Body of pancreas (tissue), 4 donors: ENCODE results near the gene RANBP1. TPM values are rescaled to one million over a fixed set of nuclear protein-coding genes. Genes with fewer than 3 reads are reported as not detected.

Source experiments
- ATAC-seq: fragments of 150-250 bp; one replicate; pipeline ENCODE4 v1.9.1; 2016
- DNase-seq, 4 donors: peaks; one replicate each; pipeline ENCODE4 v3.0.0-alpha.2; 2019
- H3K27ac ChIP-seq, 4 donors: fragments of 200-600 bp; sonication (generic); 1 replicate in 3 of 4; 2 replicates in 1 of 4; pipeline versions ENCODE4 v1.5.1 to v1.6.1; 2016 to 2019; ENCODE audit warnings: mild to moderate bottlenecking in 1 of 4, mixed read lengths in 1 of 4, moderate library complexity in 1 of 4
- H3K27me3 ChIP-seq, 2 donors: fragments of 200-600 bp; sonication (generic); one replicate each; pipeline ENCODE4 v1.6.0; 2016; ENCODE audit warnings: mild to moderate bottlenecking in 1 of 2
- H3K36me3 ChIP-seq, 2 donors: fragments of 200-600 bp; sonication (generic); replicated peaks in 1 of 2; 2 replicates each; pipeline ENCODE4 v1.5.1; 2016; ENCODE audit warnings: low read depth in 2 of 2; ENCODE audit not compliant: insufficient read depth in 1 of 2
- H3K4me1 ChIP-seq: fragments of 200-600 bp; sonication (generic); one replicate; pipeline ENCODE4 v1.6.0; 2016
- H3K4me3 ChIP-seq, 2 donors: fragments of 200-600 bp; sonication (generic); 1 replicate in 1 of 2; 2 replicates in 1 of 2; pipeline ENCODE4 v1.5.1; 2016 to 2019
- H3K9me3 ChIP-seq, 3 donors: fragments of 200-600 bp; sonication (generic); 1 replicate in 2 of 3; 2 replicates in 1 of 3; pipeline ENCODE4 v1.5.1; 2016
- CTCF ChIP-seq, 7 experiments: fragments of 450-650 bp in 4 of 7; fragments of 200-600 bp in 3 of 7; sonication (generic) in 3 of 7; IDR thresholded peaks; one replicate each; pipeline ENCODE4 v1.5.1; 2016 to 2019; ENCODE audit warnings: antibody characterized with exemption in 7 of 7
- POLR2A ChIP-seq, 3 donors: fragments of 450-650 bp; IDR thresholded peaks; one replicate each; pipeline ENCODE4 v1.6.1; 2016; ENCODE audit warnings: antibody characterized with exemption in 3 of 3, mild to moderate bottlenecking in 2 of 3
- WGBS, 2 donors: methylation state at CpG; one replicate each; pipeline ENCODE4 v1.1.5; 2017; 5-methylcytosine and 5-hydroxymethylcytosine counted together
- intact Hi-C: fragments of 100-400 bp; cut with DNase I; formaldehyde crosslinking; loops from one replicate; pipeline ENCODE4 v1.15.1; 2023
- total RNA-seq, 2 donors: library from RNA; depleted of rRNA; stranded (reverse); fragments of >200 nt; gene quantifications; one replicate each; pipeline ENCODE4 v1.1.0, GENCODE V29; 2016

Gene RANBP1
- total RNA-seq, 2 donors from 2014 or later, result 69.3 to 134 TPM

- Histone ChIP-seq H3K9me3 (no peaks in the 10 kb centered on the region), H3K27me3 (no peaks in the 10 kb centered on the region), H3K4me3 (no peak overlapping the region), H3K36me3 (peaks cover 9 to 33% of the 10 kb centered on the region in 2 donors), H3K4me1 (peaks cover 45% of the 10 kb centered on the region), H3K27ac (no peak overlapping the region)
- ATAC-seq (no peak), DNase-seq (no peak)
- intact Hi-C loops, result no loop called here
- TF ChIP-seq CTCF (IDR thresholded peaks at IDR 0.05) (no peak), POLR2A (IDR thresholded peaks at IDR 0.05) (no peak)
- WGBS, 2 donors, result 95% methylated on average over 20 of the region's 20 CpGs
Measured at GRCh38 chr22:20085651-20086050, 30.3 kb upstream of the RANBP1 start.

GRCh38 chr22:20086101-20086599 is 29.8 kb upstream of the RANBP1 start:
- no peak for DNase-seq
- intact Hi-C loops, result no loop called here

GRCh38 chr22:20086763-20087162 is 29.1 kb upstream of the RANBP1 start:
- TF ChIP-seq POLR2A (IDR thresholded peaks at IDR 0.05) (no peak), CTCF (IDR thresholded peaks at IDR 0.05) (no peak)
- intact Hi-C loops, result no loop called here
- Histone ChIP-seq H3K36me3 (peaks cover 9 to 44% of the 10 kb centered on the region in 2 donors), H3K27ac (no peak overlapping the region), H3K4me3 (no peak overlapping the region), H3K27me3 (no peaks in the 10 kb centered on the region), H3K9me3 (no peaks in the 10 kb centered on the region), H3K4me1 (peaks cover 34% of the 10 kb centered on the region)
- ATAC-seq, result no peak
- no peak for DNase-seq
- WGBS, 2 donors, result 96 to 97% methylated on average over 5 of the region's 5 CpGs

More at GRCh38 chr22:20086101-20086599, 29.8 kb upstream of the RANBP1 start:
- Histone ChIP-seq H3K27ac (no peak overlapping the region), H3K4me1 (peaks cover 40% of the 10 kb centered on the region), H3K36me3 (peaks cover 9 to 38% of the 10 kb centered on the region in 2 donors), H3K9me3 (no peaks in the 10 kb centered on the region), H3K27me3 (no peaks in the 10 kb centered on the region), H3K4me3 (no peak overlapping the region)
- no peak for TF ChIP-seq CTCF (IDR thresholded peaks at IDR 0.05)
- TF ChIP-seq POLR2A (IDR thresholded peaks at IDR 0.05), result no peak
- no peak for ATAC-seq
- WGBS, 2 donors, result 91 to 92% methylated on average over 20 to 24 of the region's 24 CpGs

GRCh38 chr22:20087319-20088262 is 28.3 kb upstream of the RANBP1 start:
- Histone ChIP-seq H3K27ac (no peak overlapping the region), H3K9me3 (no peaks in the 10 kb centered on the region), H3K4me1 (peaks cover 26% of the 10 kb centered on the region), H3K36me3 (peaks cover 9 to 49% of the 10 kb centered on the region in 2 donors), H3K4me3 (no peak overlapping the region), H3K27me3 (no peaks in the 10 kb centered on the region)
- 88 to 90% methylated on average over 11 to 14 of the region's 14 CpGs for WGBS, 2 donors
- intact Hi-C loops, result no loop called here
- DNase-seq (no peak), ATAC-seq (no peak)
- TF ChIP-seq CTCF (IDR thresholded peaks at IDR 0.05) (no peak), POLR2A (IDR thresholded peaks at IDR 0.05) (no peak)
